Measurements from ENCODE around the gene HBB.

DNA sequence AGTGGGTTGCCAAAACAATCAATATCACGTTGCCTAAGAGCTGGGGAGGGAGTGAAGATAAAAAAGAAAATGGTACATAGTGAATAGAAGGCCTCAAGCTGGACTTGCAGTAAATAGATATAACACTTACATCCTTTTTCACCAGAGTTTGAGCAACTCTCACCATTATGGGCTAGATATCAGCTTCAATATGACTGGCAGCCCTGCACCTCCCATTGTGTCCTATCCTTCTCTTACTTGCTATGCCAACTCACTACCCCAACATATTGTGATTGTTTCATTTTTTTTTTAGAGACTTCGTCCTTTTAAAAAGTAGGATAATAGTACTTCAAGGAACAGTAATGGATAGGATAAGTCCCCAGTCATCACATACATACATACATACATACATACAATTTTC is 15.3 kb upstream of the HBB start:
- TF ChIP-seq, protein P1, sequence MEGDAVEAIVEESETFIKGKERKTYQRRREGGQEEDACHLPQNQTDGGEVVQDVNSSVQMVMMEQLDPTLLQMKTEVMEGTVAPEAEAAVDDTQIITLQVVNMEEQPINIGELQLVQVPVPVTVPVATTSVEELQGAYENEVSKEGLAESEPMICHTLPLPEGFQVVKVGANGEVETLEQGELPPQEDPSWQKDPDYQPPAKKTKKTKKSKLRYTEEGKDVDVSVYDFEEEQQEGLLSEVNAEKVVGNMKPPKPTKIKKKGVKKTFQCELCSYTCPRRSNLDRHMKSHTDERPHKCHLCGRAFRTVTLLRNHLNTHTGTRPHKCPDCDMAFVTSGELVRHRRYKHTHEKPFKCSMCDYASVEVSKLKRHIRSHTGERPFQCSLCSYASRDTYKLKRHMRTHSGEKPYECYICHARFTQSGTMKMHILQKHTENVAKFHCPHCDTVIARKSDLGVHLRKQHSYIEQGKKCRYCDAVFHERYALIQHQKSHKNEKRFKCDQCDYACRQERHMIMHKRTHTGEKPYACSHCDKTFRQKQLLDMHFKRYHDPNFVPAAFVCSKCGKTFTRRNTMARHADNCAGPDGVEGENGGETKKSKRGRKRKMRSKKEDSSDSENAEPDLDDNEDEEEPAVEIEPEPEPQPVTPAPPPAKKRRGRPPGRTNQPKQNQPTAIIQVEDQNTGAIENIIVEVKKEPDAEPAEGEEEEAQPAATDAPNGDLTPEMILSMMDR (IDR thresholded peaks at IDR 0.05): no peak
- no peak for TF ChIP-seq POLR2A (IDR thresholded peaks at IDR 0.05)
